OCI-LY3 (cell line): ENCODE data around the gene PCDHGB2.
"Not testable (repeated sequence)": the region's sequence is repeated elsewhere in the genome, so short reads cannot be mapped to it uniquely, and the experiment has no call there.

ENCODE experiments used
- H2AFZ ChIP-seq: fragments of 200-600, 300-600 bp; shearing (Covaris generic); 2 replicates; pipeline ENCODE4 v1.6.0; 2014; ENCODE audit warnings: antibody characterized with exemption, low read depth, low read length
- H3K27ac ChIP-seq: fragments of 200-600, 300-600 bp; sonication (generic); 2 replicates; pipeline ENCODE4 v1.5.1; 2014; ENCODE audit warnings: mild to moderate bottlenecking, low read length, moderate library complexity, mixed read lengths
- H3K27me3 ChIP-seq: fragments of 200-600, 300-600 bp; sonication (generic); 2 replicates; pipeline ENCODE4 v1.6.1; 2014; ENCODE audit warnings: low read depth, low read length, mixed read lengths
- H3K36me3 ChIP-seq: fragments of 200-600, 300-600 bp; sonication (generic); replicated peaks from 2 replicates; pipeline ENCODE3; 2014; ENCODE audit warnings: low read depth, low read length, mixed read lengths
- H3K4me1 ChIP-seq: fragments of 300-600, 200-600 bp; sonication (generic); 2 replicates; pipeline ENCODE4 v1.6.1; 2014; ENCODE audit warnings: low read length, mixed read lengths
- H3K4me2 ChIP-seq: fragments of 200-600, 300-600 bp; sonication (generic); 2 replicates; pipeline ENCODE4 v1.6.1; 2014; ENCODE audit warnings: low read length, mixed read lengths
- H3K4me3 ChIP-seq: fragments of 300-600, 200-600 bp; sonication (generic); 2 replicates; pipeline ENCODE4 v1.5.1; 2014; ENCODE audit warnings: antibody characterized with exemption, mild to moderate bottlenecking, low read length, moderate library complexity
- H3K79me2 ChIP-seq: fragments of 300-600, 200-600 bp; shearing (Covaris generic); 2 replicates; pipeline ENCODE4 v1.6.1; 2014; ENCODE audit warnings: mild to moderate bottlenecking, low read length, mixed read lengths
- H3K9ac ChIP-seq: fragments of 300-600, 200-600 bp; shearing (Covaris generic); 2 replicates; pipeline ENCODE4 v1.6.0; 2014; ENCODE audit warnings: mild to moderate bottlenecking, low read length, moderate library complexity
- H3K9me3 ChIP-seq: fragments of 200-600, 300-600 bp; shearing (Covaris generic); 2 replicates; pipeline ENCODE4 v1.6.1; 2014; ENCODE audit warnings: low read length, mixed read lengths; ENCODE audit not compliant: insufficient read depth
- H4K20me1 ChIP-seq: fragments of 200-600, 300-600 bp; sonication (generic); 2 replicates; pipeline ENCODE4 v1.6.1; 2016; ENCODE audit warnings: low read length, mixed read lengths; ENCODE audit not compliant: insufficient read depth
- EZH2phosphoT487 ChIP-seq: fragments of 200-600 bp; shearing (Covaris generic); IDR thresholded peaks from 2 replicates; pipeline ENCODE4 v1.6.1; 2018; ENCODE audit warnings: antibody characterized with exemption, mixed run types, low read depth
- TF ChIP-seq, protein P1 (sequence below): fragments of 200-600, 300-600 bp; sonication (generic); IDR thresholded peaks from 2 replicates; pipeline ENCODE4 v1.5.1; 2014; ENCODE audit warnings: antibody characterized with exemption, low read length, low read depth

The PCDHGB2 gene

DNA sequence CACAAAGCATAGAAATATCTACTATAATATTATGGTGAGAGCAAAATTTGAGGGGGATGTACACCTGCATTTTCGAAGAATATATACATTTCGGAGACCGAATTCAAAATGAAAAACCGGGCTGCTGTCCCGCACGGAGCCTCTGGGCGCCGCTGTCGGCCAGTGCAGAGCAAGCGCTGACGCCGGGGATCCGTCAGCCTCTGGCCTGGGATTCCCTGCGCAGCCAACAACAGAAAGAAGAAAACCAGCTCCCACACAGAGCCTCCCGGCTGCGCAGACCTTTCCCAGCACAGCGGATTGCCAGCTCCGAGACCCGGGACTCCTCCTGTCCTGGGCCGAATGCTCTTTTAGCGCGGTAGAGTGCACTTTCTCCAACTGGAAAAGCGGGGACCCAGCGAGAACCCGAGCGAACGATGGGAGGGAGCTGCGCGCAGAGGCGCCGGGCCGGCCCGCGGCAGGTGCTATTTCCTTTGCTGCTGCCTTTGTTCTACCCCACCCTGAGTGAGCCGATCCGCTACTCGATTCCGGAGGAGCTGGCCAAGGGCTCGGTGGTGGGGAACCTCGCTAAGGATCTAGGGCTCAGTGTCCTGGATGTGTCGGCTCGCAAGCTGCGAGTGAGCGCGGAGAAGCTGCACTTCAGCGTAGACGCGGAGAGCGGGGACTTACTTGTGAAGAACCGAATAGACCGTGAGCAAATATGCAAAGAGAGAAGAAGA lies 48.2 kb downstream of the PCDHGB2 start, which contains the start of gene PCDHGB6:
PCDHGB6 (plus strand) TSS at position 232 of the 716 bp plus-strand sequence; CDS start at position 414, 182 bp downstream.
- H3K9me3 ChIP-seq, H3K4me1 ChIP-seq, H3K27ac ChIP-seq, H3K79me2 ChIP-seq, H3K36me3 ChIP-seq, H3K27me3 ChIP-seq, H2AFZ ChIP-seq, H4K20me1 ChIP-seq, H3K4me2 ChIP-seq, H3K4me3 ChIP-seq, H3K9ac ChIP-seq: not testable (repeated sequence)
- TF ChIP-seq, protein P1, sequence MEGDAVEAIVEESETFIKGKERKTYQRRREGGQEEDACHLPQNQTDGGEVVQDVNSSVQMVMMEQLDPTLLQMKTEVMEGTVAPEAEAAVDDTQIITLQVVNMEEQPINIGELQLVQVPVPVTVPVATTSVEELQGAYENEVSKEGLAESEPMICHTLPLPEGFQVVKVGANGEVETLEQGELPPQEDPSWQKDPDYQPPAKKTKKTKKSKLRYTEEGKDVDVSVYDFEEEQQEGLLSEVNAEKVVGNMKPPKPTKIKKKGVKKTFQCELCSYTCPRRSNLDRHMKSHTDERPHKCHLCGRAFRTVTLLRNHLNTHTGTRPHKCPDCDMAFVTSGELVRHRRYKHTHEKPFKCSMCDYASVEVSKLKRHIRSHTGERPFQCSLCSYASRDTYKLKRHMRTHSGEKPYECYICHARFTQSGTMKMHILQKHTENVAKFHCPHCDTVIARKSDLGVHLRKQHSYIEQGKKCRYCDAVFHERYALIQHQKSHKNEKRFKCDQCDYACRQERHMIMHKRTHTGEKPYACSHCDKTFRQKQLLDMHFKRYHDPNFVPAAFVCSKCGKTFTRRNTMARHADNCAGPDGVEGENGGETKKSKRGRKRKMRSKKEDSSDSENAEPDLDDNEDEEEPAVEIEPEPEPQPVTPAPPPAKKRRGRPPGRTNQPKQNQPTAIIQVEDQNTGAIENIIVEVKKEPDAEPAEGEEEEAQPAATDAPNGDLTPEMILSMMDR, result peak; percentile 24; the same call in 1 of the 2 replicates

DNA sequence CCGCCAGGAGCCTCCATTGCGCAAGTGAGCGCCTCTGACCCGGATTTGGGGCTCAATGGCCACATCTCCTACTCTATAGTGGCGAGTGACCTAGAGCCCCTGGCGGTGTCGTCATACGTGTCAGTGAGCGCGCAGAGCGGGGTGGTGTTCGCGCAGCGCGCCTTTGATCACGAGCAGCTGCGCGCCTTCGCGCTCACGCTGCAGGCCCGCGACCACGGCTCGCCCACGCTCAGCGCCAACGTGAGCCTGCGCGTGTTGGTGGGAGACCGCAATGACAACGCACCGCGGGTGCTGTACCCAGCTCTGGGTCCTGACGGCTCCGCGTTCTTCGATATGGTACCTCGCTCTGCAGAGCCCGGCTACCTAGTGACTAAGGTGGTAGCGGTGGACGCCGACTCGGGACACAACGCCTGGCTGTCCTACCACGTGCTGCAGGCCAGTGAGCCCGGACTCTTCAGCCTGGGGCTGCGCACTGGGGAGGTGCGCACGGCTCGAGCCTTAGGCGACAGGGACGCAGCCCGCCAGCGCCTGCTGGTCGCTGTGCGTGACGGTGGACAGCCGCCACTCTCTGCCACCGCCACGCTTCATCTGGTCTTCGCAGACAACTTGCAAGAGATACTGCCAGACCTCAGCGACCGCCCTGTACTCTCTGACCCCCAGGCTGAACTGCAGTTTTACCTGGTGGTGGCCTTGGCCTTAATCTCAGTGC lies 50.0 kb downstream of the PCDHGB2 start:
- Histone ChIP-seq H3K27me3 (no peaks in the 10 kb centered on the region), H3K4me1 (no peaks in the 10 kb centered on the region), H3K27ac (no peak overlapping the region), H3K36me3 (no peaks in the 10 kb centered on the region), H3K9ac (no peak overlapping the region), H3K4me3 (no peak overlapping the region), H4K20me1 (no peaks in the 10 kb centered on the region), H3K4me2 (no peak overlapping the region), H3K79me2 (no peaks in the 10 kb centered on the region), H3K9me3 (no peaks in the 10 kb centered on the region), H2AFZ (no peak overlapping the region)
- no peak for TF ChIP-seq EZH2phosphoT487

DNA sequence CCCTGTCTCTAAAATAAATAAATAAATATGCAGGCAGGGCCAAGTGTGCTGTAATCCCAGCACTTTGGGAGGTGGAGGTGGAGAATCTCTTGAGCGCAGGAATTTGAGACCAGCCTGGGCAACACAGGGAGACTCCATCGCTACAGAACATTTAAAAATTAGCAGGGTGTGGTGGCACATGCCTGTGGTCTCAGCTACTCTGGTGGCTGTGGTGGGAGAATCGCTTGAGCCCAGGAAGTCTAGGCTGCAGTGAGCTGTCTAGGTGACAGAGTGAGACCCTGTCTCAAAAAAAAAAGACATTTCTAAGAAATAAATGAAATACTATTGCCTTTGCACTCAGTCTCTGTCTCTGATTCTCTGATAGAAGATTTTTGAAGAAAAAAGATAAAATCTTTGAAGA lies 51.8 kb downstream of the PCDHGB2 start:
- Histone ChIP-seq H3K4me1 (no peaks in the 10 kb centered on the region), H3K36me3 (no peaks in the 10 kb centered on the region), H3K9me3 (no peaks in the 10 kb centered on the region), H3K79me2 (no peaks in the 10 kb centered on the region), H3K9ac (no peak overlapping the region), H3K27ac (no peak overlapping the region), H3K4me2 (no peak overlapping the region), H4K20me1 (no peaks in the 10 kb centered on the region), H2AFZ (no peak overlapping the region), H3K27me3 (no peaks in the 10 kb centered on the region), H3K4me3 (no peak overlapping the region)
- no peak for TF ChIP-seq EZH2phosphoT487
- TF ChIP-seq, protein P1, result no peak
